Neuron (in vitro differentiated cells): ENCODE data around the gene DOCK9.

ENCODE experiments used
- H2AFZ ChIP-seq: one replicate; pipeline ENCODE4 v1.6.1; 2013; ENCODE audit warnings: low read depth, mild to moderate bottlenecking, inconsistent platforms, low read length, moderate library complexity
- H3K27me3 ChIP-seq: one replicate; pipeline ENCODE4 v1.6.1; 2013; ENCODE audit warnings: low read length; ENCODE audit not compliant: insufficient read depth
- H3K36me3 ChIP-seq: one replicate; pipeline ENCODE4 v1.6.1; 2013; ENCODE audit warnings: low read length; ENCODE audit not compliant: insufficient read depth
- H3K4me1 ChIP-seq: one replicate; pipeline ENCODE4 v1.6.1; 2013; ENCODE audit warnings: low read length; ENCODE audit not compliant: insufficient read depth
- H3K4me3 ChIP-seq: 2 replicates; pipeline ENCODE4 v1.5.1; 2013; ENCODE audit warnings: mild to moderate bottlenecking, low read length, moderate library complexity
- H3K9me3 ChIP-seq: one replicate; pipeline ENCODE4 v1.6.1; 2013; ENCODE audit warnings: low read length

DOCK9 gene

DNA sequence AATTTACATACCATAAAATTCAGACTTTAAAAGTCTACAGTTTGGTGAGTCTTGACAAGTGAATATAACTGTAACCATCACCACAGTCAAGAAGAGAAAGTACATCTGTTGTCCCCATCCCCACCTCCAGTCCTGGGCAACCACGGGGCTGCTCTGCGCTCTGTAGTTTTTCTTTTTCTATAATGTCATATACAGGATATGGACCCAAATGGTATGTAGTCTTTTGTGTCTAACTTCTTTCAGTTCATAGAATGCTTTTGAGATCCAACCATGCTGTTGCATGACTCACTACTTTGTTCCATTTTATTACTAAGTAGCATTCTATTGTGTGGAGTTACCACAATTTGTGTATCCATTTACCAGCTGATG is 103.9 kb downstream of the DOCK9 start:
- Histone ChIP-seq H3K4me1 (no peaks in the 10 kb centered on the region), H3K36me3 (no peaks in the 10 kb centered on the region), H3K4me3 (no peak overlapping the region), H3K9me3 (no peaks in the 10 kb centered on the region), H2AFZ (no peak overlapping the region), H3K27me3 (no peaks in the 10 kb centered on the region)

DNA sequence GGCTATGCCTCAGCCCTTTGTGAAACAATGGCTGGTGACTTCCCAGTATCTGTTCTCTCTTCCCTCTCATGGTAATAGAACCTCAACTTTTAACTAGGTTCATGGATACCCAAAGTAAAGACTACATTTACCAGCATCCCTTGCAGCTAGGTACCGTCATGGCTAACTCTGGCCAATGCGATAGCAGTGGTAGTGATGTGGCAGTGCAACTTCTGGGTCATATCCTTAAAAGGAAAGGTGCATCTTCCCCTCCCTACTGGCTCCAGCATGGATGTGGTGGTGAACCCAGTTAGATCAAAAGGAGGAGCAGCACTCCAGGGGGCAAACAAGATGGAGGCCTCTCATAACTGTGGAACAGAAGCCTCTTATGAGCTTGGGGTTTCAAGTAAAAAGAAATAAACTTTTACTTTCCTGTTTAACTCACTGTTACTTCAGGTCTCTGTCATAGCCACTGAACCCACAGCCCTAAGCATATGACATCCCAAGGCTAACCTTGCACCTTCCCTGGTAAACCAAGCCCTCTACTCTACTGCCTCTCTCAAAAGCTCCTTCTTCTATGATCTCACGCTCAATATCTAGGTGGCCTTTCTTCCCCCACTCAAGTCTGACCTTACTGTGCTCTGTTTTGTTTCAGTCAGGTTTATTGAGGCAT is 104.4 kb downstream of the DOCK9 start:
- Histone ChIP-seq H3K9me3 (no peaks in the 10 kb centered on the region), H3K4me1 (no peaks in the 10 kb centered on the region), H2AFZ (no peak overlapping the region), H3K27me3 (no peaks in the 10 kb centered on the region), H3K4me3 (no peak overlapping the region), H3K36me3 (no peaks in the 10 kb centered on the region)

DNA sequence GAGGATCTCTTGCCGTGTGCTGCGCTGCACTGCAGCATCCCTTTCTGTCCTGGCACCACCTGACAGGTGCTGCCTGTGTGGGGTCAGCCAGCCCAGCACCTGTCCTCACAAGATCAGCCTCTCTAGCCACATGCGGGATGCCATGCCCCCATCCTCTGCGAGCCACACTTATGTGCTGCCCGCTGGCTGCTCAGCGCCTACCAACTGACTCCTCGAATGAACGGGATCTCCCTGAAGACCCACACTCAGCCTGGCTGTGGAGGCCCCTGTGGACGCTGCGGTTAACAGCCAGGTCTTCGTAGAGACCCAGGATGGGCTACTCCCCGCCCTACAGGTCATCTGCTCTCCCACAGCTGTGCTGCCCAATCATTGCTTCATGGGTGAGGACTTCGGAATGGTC is 106.1 kb downstream of the DOCK9 start:
- Histone ChIP-seq H3K27me3 (no peaks in the 10 kb centered on the region), H3K36me3 (no peaks in the 10 kb centered on the region), H3K4me3 (no peak overlapping the region), H3K4me1 (no peaks in the 10 kb centered on the region), H2AFZ (no peak overlapping the region), H3K9me3 (no peaks in the 10 kb centered on the region)

GRCh38 chr13:98869408-98870090 is 108.3 kb downstream of the DOCK9 start:
- no peaks in the 10 kb centered on the region for H3K4me1 ChIP-seq
- no peaks in the 10 kb centered on the region for H3K36me3 ChIP-seq
- H3K4me3 ChIP-seq: no peak overlapping the region
- H3K27me3 ChIP-seq: no peaks in the 10 kb centered on the region
- no peak overlapping the region for H2AFZ ChIP-seq
- no peaks in the 10 kb centered on the region for H3K9me3 ChIP-seq

DNA sequence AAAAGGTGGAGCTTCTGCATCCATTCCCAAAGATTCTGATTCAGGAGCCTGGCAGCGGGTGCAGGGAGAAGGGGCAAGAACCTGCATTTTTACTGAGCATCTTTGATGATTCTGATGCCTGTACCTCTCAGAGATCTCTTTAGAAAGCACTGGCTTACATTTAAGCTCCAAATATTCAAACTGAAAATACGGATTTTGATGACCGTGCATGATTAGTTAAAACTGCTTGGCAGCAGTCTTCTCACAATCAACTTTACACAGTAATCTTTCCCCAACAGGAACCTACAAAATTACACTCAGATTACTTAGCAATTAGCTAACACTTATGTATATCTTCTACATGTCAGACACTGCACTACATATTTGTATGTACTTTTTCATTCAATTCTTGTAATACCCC is 108.9 kb downstream of the DOCK9 start:
- H3K36me3 ChIP-seq: no peaks in the 10 kb centered on the region
- H3K4me3 ChIP-seq: no peak overlapping the region
- no peaks in the 10 kb centered on the region for H3K4me1 ChIP-seq
- no peaks in the 10 kb centered on the region for H3K9me3 ChIP-seq
- no peaks in the 10 kb centered on the region for H3K27me3 ChIP-seq
- no peak overlapping the region for H2AFZ ChIP-seq

GRCh38 chr13:98866882-98867281 is 111.0 kb downstream of the DOCK9 start:
- H3K9me3 ChIP-seq: peaks cover 3% of the 10 kb centered on the region
- no peak overlapping the region for H2AFZ ChIP-seq
- no peaks in the 10 kb centered on the region for H3K4me1 ChIP-seq
- no peaks in the 10 kb centered on the region for H3K27me3 ChIP-seq
- no peak overlapping the region for H3K4me3 ChIP-seq
- H3K36me3 ChIP-seq: no peaks in the 10 kb centered on the region

DNA sequence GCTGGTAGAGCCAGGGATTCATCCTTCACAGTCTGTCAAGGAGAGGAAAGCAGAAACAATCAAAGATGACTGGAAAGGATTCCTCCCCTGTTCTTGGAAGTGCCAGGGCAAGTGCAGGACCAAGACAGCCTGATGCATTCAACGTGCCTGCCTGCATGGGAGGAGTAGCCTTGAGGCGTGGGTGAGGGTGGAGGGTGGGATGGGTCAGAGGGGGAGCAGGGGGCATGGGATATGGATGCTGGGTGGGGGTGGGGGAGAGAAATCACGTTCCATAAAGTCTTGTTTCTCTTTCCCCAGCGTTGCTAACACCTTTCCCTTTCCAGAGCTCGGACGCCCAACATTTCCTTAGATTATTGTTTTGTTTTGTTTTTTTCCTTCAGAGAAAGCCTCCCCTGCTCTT is 117.4 kb downstream of the DOCK9 start:
- Histone ChIP-seq H3K4me3 (no peak overlapping the region), H3K4me1 (no peaks in the 10 kb centered on the region), H3K36me3 (no peaks in the 10 kb centered on the region), H3K9me3 (peaks cover 3% of the 10 kb centered on the region), H3K27me3 (no peaks in the 10 kb centered on the region), H2AFZ (no peak overlapping the region)

- Histone ChIP-seq H3K36me3 (no peaks in the 10 kb centered on the region), H3K9me3 (peaks cover 3% of the 10 kb centered on the region), H3K27me3 (no peaks in the 10 kb centered on the region), H2AFZ (no peak overlapping the region), H3K4me1 (no peaks in the 10 kb centered on the region), H3K4me3 (no peak overlapping the region)
Observed at GRCh38 chr13:98858191-98858590, 119.7 kb downstream of the DOCK9 start.

DNA sequence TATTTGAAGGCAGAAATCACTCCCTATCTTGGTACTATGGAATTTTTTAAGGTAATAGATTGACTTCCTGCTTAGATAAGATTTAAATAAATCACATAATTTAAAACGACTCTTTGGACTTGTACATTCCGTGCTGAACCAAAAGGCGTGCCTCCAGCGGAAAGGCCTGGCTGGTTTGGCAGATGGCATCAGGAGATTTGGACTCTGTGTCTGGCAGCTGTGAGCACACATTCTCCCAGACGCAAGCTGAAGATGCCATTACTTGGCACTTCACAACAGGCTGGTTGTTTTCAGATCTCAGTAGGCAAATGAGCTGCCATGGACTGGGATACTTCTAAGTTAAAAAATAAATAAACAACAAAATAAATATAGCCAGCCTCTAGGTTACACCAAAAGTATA is 120.9 kb downstream of the DOCK9 start:
- Histone ChIP-seq H2AFZ (no peak overlapping the region), H3K4me1 (no peaks in the 10 kb centered on the region), H3K4me3 (no peak overlapping the region), H3K9me3 (no peaks in the 10 kb centered on the region), H3K27me3 (no peaks in the 10 kb centered on the region), H3K36me3 (no peaks in the 10 kb centered on the region)

DNA sequence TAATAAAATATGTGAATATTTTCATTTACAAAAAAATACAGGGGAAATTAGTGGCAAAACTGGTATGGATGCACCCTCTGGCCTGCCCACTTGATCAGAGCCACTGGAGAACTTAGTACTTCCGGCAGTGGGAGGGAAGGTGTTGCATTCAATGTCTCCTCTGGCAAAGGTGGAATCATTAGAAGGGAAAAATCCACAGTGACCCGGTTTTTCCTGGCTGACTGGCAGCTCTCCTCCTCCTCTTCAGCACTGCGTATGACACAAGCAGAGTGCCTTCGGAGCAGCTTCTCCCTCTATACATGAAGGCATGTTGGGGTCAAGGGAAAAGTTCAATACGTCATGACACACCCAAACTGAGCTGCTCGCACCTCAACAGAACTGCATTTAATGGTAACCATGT is 123.4 kb downstream of the DOCK9 start:
- H3K36me3 ChIP-seq: no peaks in the 10 kb centered on the region
- no peak overlapping the region for H3K4me3 ChIP-seq
- H3K4me1 ChIP-seq: no peaks in the 10 kb centered on the region
- H2AFZ ChIP-seq: no peak overlapping the region
- H3K9me3 ChIP-seq: no peaks in the 10 kb centered on the region
- no peaks in the 10 kb centered on the region for H3K27me3 ChIP-seq

- Histone ChIP-seq H2AFZ (no peak overlapping the region), H3K36me3 (no peaks in the 10 kb centered on the region)
Observed at GRCh38 chr13:98853771-98854221, 124.1 kb downstream of the DOCK9 start.

GRCh38 chr13:98851276-98851675 is 126.6 kb downstream of the DOCK9 start:
- no peak overlapping the region for H2AFZ ChIP-seq
- no peaks in the 10 kb centered on the region for H3K36me3 ChIP-seq
- no peaks in the 10 kb centered on the region for H3K4me1 ChIP-seq
- H3K9me3 ChIP-seq: no peaks in the 10 kb centered on the region
- H3K4me3 ChIP-seq: no peak overlapping the region
- H3K27me3 ChIP-seq: no peaks in the 10 kb centered on the region

More at GRCh38 chr13:98853771-98854221, 124.1 kb downstream of the DOCK9 start:
- H3K4me1 ChIP-seq: no peaks in the 10 kb centered on the region
- H3K9me3 ChIP-seq: no peaks in the 10 kb centered on the region
- H3K27me3 ChIP-seq: no peaks in the 10 kb centered on the region
- no peak overlapping the region for H3K4me3 ChIP-seq

DNA sequence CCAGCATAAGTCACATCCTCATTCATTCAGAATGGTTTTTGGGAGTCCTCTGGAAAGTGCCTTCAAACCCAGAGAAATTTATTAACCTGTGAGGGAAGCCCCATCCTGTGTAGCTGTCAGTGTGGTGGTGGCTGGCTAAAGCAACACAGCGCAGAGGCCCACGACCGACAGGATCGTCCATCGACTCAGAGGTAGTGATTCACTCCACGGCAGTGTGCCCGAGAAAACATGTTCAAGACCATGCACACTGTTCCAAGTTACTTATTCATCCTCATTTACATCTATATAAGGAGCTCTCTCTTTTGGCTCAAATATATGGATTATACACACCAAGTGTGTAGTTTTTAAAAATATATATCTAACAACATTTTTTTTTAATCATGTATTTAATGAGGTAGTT is 129.1 kb downstream of the DOCK9 start:
- no peaks in the 10 kb centered on the region for H3K27me3 ChIP-seq
- H3K36me3 ChIP-seq: no peaks in the 10 kb centered on the region

GRCh38 chr13:98847780-98848179 is 130.1 kb downstream of the DOCK9 start:
- H3K9me3 ChIP-seq: no peaks in the 10 kb centered on the region
- H2AFZ ChIP-seq: no peak overlapping the region
- peaks cover 5% of the 10 kb centered on the region for H3K4me1 ChIP-seq
- no peaks in the 10 kb centered on the region for H3K36me3 ChIP-seq
- no peak overlapping the region for H3K4me3 ChIP-seq
- H3K27me3 ChIP-seq: no peaks in the 10 kb centered on the region

More for the DNA sequence above, 129.1 kb downstream of the DOCK9 start:
- Histone ChIP-seq H2AFZ (no peak overlapping the region), H3K9me3 (no peaks in the 10 kb centered on the region), H3K4me1 (peaks cover 5% of the 10 kb centered on the region), H3K4me3 (no peak overlapping the region)
